Activated CD4-positive, alpha-beta T cell treated with anti-CD3 and anti-CD28 coated beads, Interleukin-2, amount 50 U/mL, for 16 hours (primary cell): Measurements from ENCODE around the gene CGA.
"Not testable (repeated sequence)": the region's sequence is repeated elsewhere in the genome, so short reads cannot be mapped to it uniquely, and the experiment has no call there.

Experiments
- DNase-seq: peaks from one replicate; pipeline ENCODE4 v3.0.0-alpha.2; 2020

CGA gene

GRCh38 chr6:87095087-87095509, at the start of gene CGA:
Gene CGA, minus strand, starts transcription at chr6:87095106. Its CDS starts 6,906 bp downstream, at chr6:87088200.
- no peak for DNase-seq

- DNase-seq = not testable (repeated sequence)
These were observed 45.0 kb upstream of the CGA start for GRCh38 chr6:87139927-87140326.

- DNase-seq = peak; percentile 65
These were observed 44.3 kb upstream of the CGA start for GRCh38 chr6:87139236-87139635.

GRCh38 chr6:87136963-87137362, 42.1 kb upstream of the CGA start:
- no peak for DNase-seq

GRCh38 chr6:87127737-87128136, 32.8 kb upstream of the CGA start:
- no peak for DNase-seq

- DNase-seq = no peak
These were observed 31.6 kb upstream of the CGA start for GRCh38 chr6:87126501-87126900.

- no peak for DNase-seq
These were observed 29.2 kb upstream of the CGA start for GRCh38 chr6:87124074-87124473.

GRCh38 chr6:87122477-87122876, 27.6 kb upstream of the CGA start:
- DNase-seq = no peak

- DNase-seq = no peak
These were observed 23.1 kb upstream of the CGA start for GRCh38 chr6:87118054-87118453.

- no peak for DNase-seq
These were observed 22.0 kb upstream of the CGA start for GRCh38 chr6:87116922-87117321.

GRCh38 chr6:87115402-87116135, 20.7 kb upstream of the CGA start:
- peak; percentile 44 for DNase-seq

GRCh38 chr6:87110636-87111035, 15.7 kb upstream of the CGA start:
- no peak for DNase-seq

- no peak for DNase-seq
These were observed 10.9 kb upstream of the CGA start for GRCh38 chr6:87105823-87106222.

- peak; percentile 5 for DNase-seq
These were observed 9.8 kb upstream of the CGA start for GRCh38 chr6:87104667-87105066.

GRCh38 chr6:87103977-87104601, 9.2 kb upstream of the CGA start:
- peak; percentile 11 for DNase-seq

- no peak for DNase-seq
These were observed 7.3 kb upstream of the CGA start for GRCh38 chr6:87102151-87102621.

GRCh38 chr6:87101067-87101466, 6.2 kb upstream of the CGA start:
- no peak for DNase-seq

GRCh38 chr6:87100216-87100615, 5.3 kb upstream of the CGA start:
- no peak for DNase-seq

GRCh38 chr6:87099472-87099871, 4.6 kb upstream of the CGA start:
- no peak for DNase-seq

GRCh38 chr6:87094576-87094975, 330 bp downstream of the CGA start:
- no peak for DNase-seq

- no peak for DNase-seq
These were observed 1.3 kb downstream of the CGA start for GRCh38 chr6:87093651-87094050.

GRCh38 chr6:87093199-87093598, 1.7 kb downstream of the CGA start:
- no peak for DNase-seq

GRCh38 chr6:87092435-87092834, 2.5 kb downstream of the CGA start:
- no peak for DNase-seq

- DNase-seq = no peak
These were observed 5.8 kb downstream of the CGA start for GRCh38 chr6:87089135-87089534.

GRCh38 chr6:87088076-87088475, 6.8 kb downstream of the CGA start:
- no peak for DNase-seq
